ENCODE results near the gene ASB6.
A peak's percentile ranks its signal among the peaks of the same experiment; 100 is the strongest.

ASB6 gene

GRCh38 chr9:129601082-129601674 is 40.8 kb downstream of the ASB6 start:
- TF ChIP-seq CTCF (IDR thresholded peaks at IDR 0.05): no peak
- DNase-seq (ENCODE audit: low spot score): no peak
- Histone ChIP-seq H3K27ac (no peak overlapping the region), H3K4me3 (no peak overlapping the region)

GRCh38 chr9:129598089-129598596 is 43.8 kb downstream of the ASB6 start:
- peak overlapping the region; percentile 75 for H3K4me3 ChIP-seq
- no peak for DNase-seq (ENCODE audit: low spot score)
- TF ChIP-seq CTCF (IDR thresholded peaks at IDR 0.05): no peak
- peak overlapping the region; percentile 93 to 97 for H3K27ac ChIP-seq

GRCh38 chr9:129597355-129598088 is 44.4 kb downstream of the ASB6 start:
- TF ChIP-seq CTCF (IDR thresholded peaks at IDR 0.05): no peak

GRCh38 chr9:129596541-129597331 is 45.2 kb downstream of the ASB6 start:
- DNase-seq (ENCODE audit: low spot score): peak; percentile 85
- Histone ChIP-seq H3K4me3 (peak overlapping the region; percentile 75), H3K27ac (peak overlapping the region; percentile 93 to 97)
- TF ChIP-seq CTCF (IDR thresholded peaks at IDR 0.05): no peak

More at GRCh38 chr9:129597355-129598088, 44.4 kb downstream of the ASB6 start:
- H3K4me3 ChIP-seq: peak overlapping the region; percentile 75
- DNase-seq (ENCODE audit: low spot score): peak; percentile 83
- H3K27ac ChIP-seq: peak overlapping the region; percentile 93 to 97

GRCh38 chr9:129595903-129596540 is 45.9 kb downstream of the ASB6 start:
- no peak overlapping the region for H3K4me3 ChIP-seq
- DNase-seq (ENCODE audit: low spot score): no peak
- no peak for TF ChIP-seq CTCF (IDR thresholded peaks at IDR 0.05)
- H3K27ac ChIP-seq: peak overlapping the region in 1 of 2 donors; percentile 97

- DNase-seq (ENCODE audit: low spot score): no peak
- Histone ChIP-seq H3K27ac (no peak overlapping the region), H3K4me3 (no peak overlapping the region)
- no peak for TF ChIP-seq CTCF (IDR thresholded peaks at IDR 0.05)
These were observed 46.6 kb downstream of the ASB6 start for GRCh38 chr9:129595311-129595741.

All from coronary artery (tissue), 2 donors.